GM10248 (cell line): ENCODE results near the gene RABL2B.
A peak's percentile ranks its signal among the peaks of the same experiment; 100 is the strongest.

ENCODE experiments used
- CTCF ChIA-PET: fragments of 300-600 bp; sonication (Branson Sonifier 250); formaldehyde crosslinking; extraction: SDS; loops from one replicate; lab custom pipeline; 2021; ENCODE audit warnings: antibody characterized with exemption; lab: Yijun Ruan, JAX
- POLR2A ChIA-PET: fragments of 350-650 bp; sonication (Branson Sonifier 250); formaldehyde crosslinking; extraction: SDS; loops from one replicate; lab custom pipeline; 2020; ENCODE audit warnings: antibody characterized with exemption; lab: Yijun Ruan, JAX
- DNase-seq: peaks from one replicate; pipeline ENCODE4 v3.0.0; 2012; ENCODE audit errors: extremely low spot score
- CTCF ChIP-seq: IDR thresholded peaks from 2 replicates; pipeline ENCODE4 v1.5.1; 2012; ENCODE audit warnings: mild to moderate bottlenecking, low read depth; ENCODE audit errors: extremely low read depth, missing control alignments, control extremely low read depth

Gene RABL2B

GRCh38 chr22:50734986-50735738, 48.3 kb downstream of the RABL2B start:
- CTCF ChIA-PET = no interaction called here
- DNase-seq = no peak
- POLR2A ChIA-PET = no interaction called here
- TF ChIP-seq CTCF = no peak

- TF ChIP-seq CTCF = no peak
- no peak for DNase-seq
- POLR2A ChIA-PET = no interaction called here
- CTCF ChIA-PET = no interaction called here
These were observed 49.1 kb downstream of the RABL2B start for GRCh38 chr22:50734343-50734771.

GRCh38 chr22:50733521-50734342, 49.7 kb downstream of the RABL2B start:
- POLR2A ChIA-PET = no interaction called here
- CTCF ChIA-PET = no interaction called here
- TF ChIP-seq CTCF = no peak
- no peak for DNase-seq

GRCh38 chr22:50732681-50733080, 50.8 kb downstream of the RABL2B start:
- DNase-seq = no peak
- ChIA-PET POLR2A (no interaction called here), CTCF (interaction anchor here (0.6 kb wide), 1 partner anchor 10 kb away, joined by 4 read pairs; no protein-coding TSS in a partner anchor)
- no peak for TF ChIP-seq CTCF

- POLR2A ChIA-PET = no interaction called here
- TF ChIP-seq CTCF = peak; percentile 69
- CTCF ChIA-PET = interaction anchor here (0.6 kb wide), 1 partner anchor 9 kb away, joined by 4 read pairs; no protein-coding TSS in a partner anchor
- DNase-seq = peak; percentile 84
These were observed 51.4 kb downstream of the RABL2B start for GRCh38 chr22:50731811-50732624.

- ChIA-PET POLR2A (no interaction called here), CTCF (no interaction called here)
- TF ChIP-seq CTCF = no peak
- no peak for DNase-seq
These were observed 52.3 kb downstream of the RABL2B start for GRCh38 chr22:50730941-50731661.
